Measurements from ENCODE around the gene MISP3.

MISP3 gene

GRCh38 chr19:14051980-14052379, 20.6 kb upstream of the MISP3 start:
- Histone ChIP-seq H3K27ac (no peak overlapping the region), H3K9ac (no peak overlapping the region), H3K4me3 (ENCODE audit: low read depth, low read length) (no peak overlapping the region), H3K79me2 (no peaks in the 10 kb centered on the region), H3K36me3 (ENCODE audit: control insufficient read depth, insufficient read depth, low read length) (no peaks in the 10 kb centered on the region), H2AFZ (no peak overlapping the region), H3K27me3 (ENCODE audit: control insufficient read depth, insufficient read depth, low read length) (no peaks in the 10 kb centered on the region), H3K9me3 (ENCODE audit: control insufficient read depth, low read length) (no peaks in the 10 kb centered on the region), H3K4me1 (no peaks in the 10 kb centered on the region), H3K4me2 (ENCODE audit: low read length) (no peak overlapping the region)
- TF ChIP-seq CTCF (IDR thresholded peaks at IDR 0.05): no peak

DNA sequence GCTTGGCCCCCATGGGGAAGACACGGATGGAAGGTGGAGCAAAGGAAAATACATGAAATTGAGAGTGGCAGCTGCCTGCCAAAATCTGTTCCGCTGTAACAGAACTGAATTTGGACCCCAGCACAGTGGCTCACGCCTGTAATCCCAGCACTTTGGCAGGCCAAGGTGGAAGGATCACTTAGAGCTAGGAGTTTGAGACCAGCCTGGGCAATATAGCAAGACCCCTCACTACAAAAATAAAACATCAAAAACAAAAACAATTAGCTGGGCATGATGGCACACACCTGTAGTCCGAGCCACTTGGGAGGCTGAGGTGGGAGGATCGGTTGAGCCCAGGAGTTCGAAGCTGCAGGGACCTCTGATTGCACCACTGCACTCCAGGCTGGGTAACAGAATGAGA, 20.1 kb upstream of the MISP3 start:
- no peaks in the 10 kb centered on the region for H3K36me3 ChIP-seq (ENCODE audit: control insufficient read depth, insufficient read depth, low read length)
- TF ChIP-seq CTCF (IDR thresholded peaks at IDR 0.05): no peak
- no peaks in the 10 kb centered on the region for H3K9me3 ChIP-seq (ENCODE audit: control insufficient read depth, low read length)
- no peak overlapping the region for H3K9ac ChIP-seq
- H2AFZ ChIP-seq: no peak overlapping the region
- no peak overlapping the region for H3K4me2 ChIP-seq (ENCODE audit: low read length)
- no peak overlapping the region for H3K4me3 ChIP-seq (ENCODE audit: low read depth, low read length)
- no peaks in the 10 kb centered on the region for H3K27me3 ChIP-seq (ENCODE audit: control insufficient read depth, insufficient read depth, low read length)
- no peak overlapping the region for H3K27ac ChIP-seq
- no peaks in the 10 kb centered on the region for H3K4me1 ChIP-seq
- no peaks in the 10 kb centered on the region for H3K79me2 ChIP-seq

GRCh38 chr19:14053032-14053431, 19.6 kb upstream of the MISP3 start:
- Histone ChIP-seq H2AFZ (no peak overlapping the region), H3K27ac (no peak overlapping the region), H3K4me3 (ENCODE audit: low read depth, low read length) (no peak overlapping the region), H3K36me3 (ENCODE audit: control insufficient read depth, insufficient read depth, low read length) (no peaks in the 10 kb centered on the region), H3K79me2 (no peaks in the 10 kb centered on the region), H3K27me3 (ENCODE audit: control insufficient read depth, insufficient read depth, low read length) (no peaks in the 10 kb centered on the region), H3K9me3 (ENCODE audit: control insufficient read depth, low read length) (no peaks in the 10 kb centered on the region), H3K4me2 (ENCODE audit: low read length) (no peak overlapping the region), H3K9ac (no peak overlapping the region), H3K4me1 (no peaks in the 10 kb centered on the region)
- TF ChIP-seq CTCF (IDR thresholded peaks at IDR 0.05): no peak

DNA sequence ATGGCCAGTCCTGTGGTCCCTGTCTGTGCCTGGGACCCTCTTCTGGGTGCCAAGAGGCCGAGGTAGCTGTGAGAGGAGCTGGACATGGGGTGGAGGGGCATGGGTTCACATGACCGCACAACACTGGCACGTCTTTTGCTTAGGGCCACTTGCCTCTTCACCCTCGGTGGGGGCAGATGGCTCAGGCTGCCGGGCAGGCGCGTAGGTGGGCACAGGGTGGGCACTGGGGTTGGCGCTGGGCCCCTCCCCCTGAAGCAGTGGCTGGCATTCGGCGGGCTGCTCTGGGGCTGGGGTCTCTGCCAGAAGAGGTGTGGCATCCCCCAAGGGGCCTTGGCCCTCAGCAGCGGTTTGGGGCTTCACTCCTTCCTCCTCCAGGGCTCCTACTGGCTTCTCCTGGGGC, 19.1 kb upstream of the MISP3 start:
- Histone ChIP-seq H3K9me3 (ENCODE audit: control insufficient read depth, low read length) (no peaks in the 10 kb centered on the region), H3K27ac (no peak overlapping the region), H3K27me3 (ENCODE audit: control insufficient read depth, insufficient read depth, low read length) (no peaks in the 10 kb centered on the region), H3K36me3 (ENCODE audit: control insufficient read depth, insufficient read depth, low read length) (no peaks in the 10 kb centered on the region), H3K4me3 (ENCODE audit: low read depth, low read length) (no peak overlapping the region), H3K4me1 (no peaks in the 10 kb centered on the region), H2AFZ (no peak overlapping the region), H3K79me2 (no peaks in the 10 kb centered on the region), H3K4me2 (ENCODE audit: low read length) (no peak overlapping the region), H3K9ac (no peak overlapping the region)
- TF ChIP-seq CTCF (IDR thresholded peaks at IDR 0.05): no peak

DNA sequence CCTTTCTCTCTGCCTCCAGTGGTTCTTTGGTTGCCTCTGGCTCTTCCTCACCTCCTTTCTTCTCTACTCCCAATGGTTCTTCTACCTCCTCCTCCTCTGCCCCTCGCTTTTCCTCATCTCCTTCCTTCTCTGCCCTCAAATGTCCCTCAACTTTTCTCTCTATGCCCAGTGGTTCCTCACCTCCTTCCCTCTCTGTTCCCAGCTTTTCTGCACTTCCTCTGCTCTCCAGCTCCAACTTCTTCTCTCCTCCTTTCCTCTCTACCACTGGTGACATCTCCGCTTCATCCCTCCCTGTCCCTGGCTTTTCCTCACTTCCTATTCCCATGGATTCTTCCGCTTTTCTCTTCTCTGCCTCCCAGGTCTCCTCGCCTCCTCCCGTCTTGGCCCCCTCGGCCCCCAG, 18.5 kb upstream of the MISP3 start:
- no peak for TF ChIP-seq CTCF (IDR thresholded peaks at IDR 0.05)
- Histone ChIP-seq H3K4me1 (no peaks in the 10 kb centered on the region), H3K36me3 (ENCODE audit: control insufficient read depth, insufficient read depth, low read length) (no peaks in the 10 kb centered on the region), H2AFZ (no peak overlapping the region), H3K4me3 (ENCODE audit: low read depth, low read length) (no peak overlapping the region), H3K9ac (no peak overlapping the region), H3K4me2 (ENCODE audit: low read length) (no peak overlapping the region), H3K27ac (no peak overlapping the region), H3K9me3 (ENCODE audit: control insufficient read depth, low read length) (no peaks in the 10 kb centered on the region), H3K79me2 (no peaks in the 10 kb centered on the region), H3K27me3 (ENCODE audit: control insufficient read depth, insufficient read depth, low read length) (no peaks in the 10 kb centered on the region)

Data from parathyroid adenoma (tissue), 2 donors.